Stimulated activated CD8-positive, alpha-beta memory T cell treated with anti-CD3 and anti-CD28 coated beads, Interleukin-12 subunit alpha, Interleukin-12 subunit beta, amount 100 ng/mL, for 24 hours (primary cell): ENCODE data around the gene TMPRSS13.
"Not testable (repeated sequence)": the region's sequence is repeated elsewhere in the genome, so short reads cannot be mapped to it uniquely, and the experiment has no call there.

Experiments used
- DNase-seq: peaks from one replicate; pipeline ENCODE4 v3.0.0-alpha.2; 2020; ENCODE audit errors: extremely low read depth

Gene TMPRSS13

DNA sequence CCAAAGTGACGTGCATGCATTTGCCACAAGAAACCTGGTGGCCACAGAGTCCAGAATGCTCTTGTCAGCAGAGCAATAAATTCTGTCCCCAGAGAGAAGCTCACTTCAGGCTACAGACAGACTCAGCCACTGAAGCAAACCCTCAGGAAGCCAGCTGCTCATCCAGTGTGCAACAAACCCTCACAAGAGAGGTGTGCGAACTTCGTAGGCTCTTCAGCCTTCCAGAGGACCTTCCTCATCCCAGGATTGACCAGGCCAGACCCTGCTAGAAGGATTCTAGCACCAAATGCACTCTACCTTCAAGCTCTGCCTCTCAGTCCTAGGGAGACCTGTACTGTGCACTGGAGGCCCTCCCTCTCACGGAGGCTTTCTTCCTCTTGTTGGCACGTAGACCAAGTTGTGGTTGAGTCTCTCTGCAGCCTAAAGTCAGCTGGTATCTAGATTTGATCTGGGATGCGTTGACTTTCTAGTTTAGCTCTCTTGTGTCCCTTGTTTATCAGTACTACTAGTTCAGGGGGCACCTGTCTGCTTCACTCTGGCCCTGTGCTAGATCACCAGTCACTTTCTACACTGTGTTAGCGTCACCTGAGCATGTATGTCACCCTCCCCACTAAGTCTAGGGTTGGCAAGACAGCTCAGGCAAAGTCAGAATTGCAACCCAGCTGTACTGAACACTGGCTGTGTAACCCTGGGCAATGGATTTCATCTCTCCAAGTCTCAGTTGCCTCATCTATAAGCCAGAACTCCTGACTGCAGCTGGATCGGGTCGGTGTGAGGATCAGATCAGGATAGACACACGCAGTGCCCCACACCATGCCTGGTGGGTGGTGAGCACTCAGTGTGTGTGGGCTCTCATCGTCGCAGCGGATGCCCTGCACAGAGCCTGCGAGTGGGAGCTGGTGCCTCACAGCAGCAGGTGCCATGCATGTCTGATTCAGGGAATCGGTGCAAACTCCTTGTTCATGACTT lies 22.1 kb upstream of the TMPRSS13 start:
- DNase-seq, result no peak

DNA sequence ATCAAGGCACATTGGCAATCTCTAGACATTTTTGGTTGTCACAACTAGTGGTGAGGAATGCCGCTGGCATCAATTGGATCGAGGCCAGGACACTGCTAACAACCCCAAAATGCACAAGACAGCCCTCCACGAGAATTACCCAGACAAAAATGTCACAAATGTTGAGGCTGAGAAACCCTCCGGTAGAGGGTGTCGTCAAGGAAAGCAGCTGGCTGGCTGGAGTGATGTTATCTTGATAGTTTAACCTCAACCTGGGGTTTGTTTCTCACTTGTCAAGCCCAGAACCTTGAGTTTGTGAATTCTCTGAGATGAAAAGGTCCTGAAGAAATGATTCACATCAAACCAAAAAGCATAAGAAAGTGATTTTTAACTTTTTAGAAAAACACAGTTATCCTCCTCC lies 21.1 kb upstream of the TMPRSS13 start:
- DNase-seq, result no peak

DNA sequence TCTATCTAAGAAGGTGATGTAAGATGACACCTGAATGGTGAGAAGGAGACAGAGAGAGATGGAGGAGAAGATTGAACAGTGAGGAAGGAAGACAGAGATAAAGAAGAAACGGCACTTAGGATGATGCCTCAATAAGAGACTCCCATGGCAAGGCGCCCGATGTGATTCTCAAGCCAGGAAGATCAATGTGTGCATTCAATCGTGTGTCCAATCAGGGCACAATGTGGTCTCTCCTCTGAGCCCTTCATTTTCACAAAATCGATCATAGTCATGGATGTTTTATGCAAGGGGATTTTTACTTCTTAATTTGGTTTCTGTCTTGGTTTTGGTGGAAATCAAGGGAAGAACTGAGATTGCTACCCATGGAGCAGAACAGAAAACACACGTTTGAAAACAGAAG lies 19.9 kb upstream of the TMPRSS13 start:
- DNase-seq, result no peak

DNA sequence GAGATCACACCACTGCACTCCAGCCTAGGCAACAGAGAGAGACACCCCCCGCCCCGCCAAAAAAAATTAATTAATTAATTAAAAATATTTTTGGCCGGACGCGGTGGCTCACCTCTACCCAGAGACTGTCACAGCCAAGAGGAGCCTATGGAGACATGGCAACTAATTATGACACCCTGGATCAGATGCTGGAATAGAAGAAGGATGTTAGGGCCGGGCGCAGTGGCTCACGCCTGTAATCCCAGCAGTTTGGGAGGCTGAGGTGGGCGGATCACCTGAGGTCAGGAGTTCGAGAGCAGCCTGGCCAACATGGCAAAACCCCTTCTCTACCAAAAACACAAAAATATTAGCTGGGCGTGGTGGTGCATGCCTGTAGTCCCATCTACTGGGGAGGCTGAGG lies 19.3 kb upstream of the TMPRSS13 start:
- not testable (repeated sequence) for DNase-seq

DNA sequence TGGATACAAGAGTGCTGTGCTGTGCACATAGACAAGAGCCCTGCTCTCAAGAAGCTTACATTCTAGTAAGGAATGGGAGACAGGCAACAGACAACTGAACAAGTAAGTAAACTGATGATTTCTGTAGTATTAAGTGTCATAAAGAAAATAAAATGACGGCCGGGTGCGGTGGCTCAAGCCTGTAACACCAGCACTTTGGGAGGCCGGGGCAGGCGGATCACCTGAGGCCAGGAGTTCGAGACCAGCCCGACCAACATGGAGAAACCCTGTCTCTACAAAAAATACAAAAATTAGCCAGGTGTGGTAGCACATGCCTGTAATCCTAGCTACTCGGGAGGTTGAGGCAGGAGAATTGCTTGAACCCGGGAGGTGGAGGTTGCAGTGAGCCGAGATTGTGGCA lies 18.5 kb upstream of the TMPRSS13 start:
- DNase-seq, result not testable (repeated sequence)

DNA sequence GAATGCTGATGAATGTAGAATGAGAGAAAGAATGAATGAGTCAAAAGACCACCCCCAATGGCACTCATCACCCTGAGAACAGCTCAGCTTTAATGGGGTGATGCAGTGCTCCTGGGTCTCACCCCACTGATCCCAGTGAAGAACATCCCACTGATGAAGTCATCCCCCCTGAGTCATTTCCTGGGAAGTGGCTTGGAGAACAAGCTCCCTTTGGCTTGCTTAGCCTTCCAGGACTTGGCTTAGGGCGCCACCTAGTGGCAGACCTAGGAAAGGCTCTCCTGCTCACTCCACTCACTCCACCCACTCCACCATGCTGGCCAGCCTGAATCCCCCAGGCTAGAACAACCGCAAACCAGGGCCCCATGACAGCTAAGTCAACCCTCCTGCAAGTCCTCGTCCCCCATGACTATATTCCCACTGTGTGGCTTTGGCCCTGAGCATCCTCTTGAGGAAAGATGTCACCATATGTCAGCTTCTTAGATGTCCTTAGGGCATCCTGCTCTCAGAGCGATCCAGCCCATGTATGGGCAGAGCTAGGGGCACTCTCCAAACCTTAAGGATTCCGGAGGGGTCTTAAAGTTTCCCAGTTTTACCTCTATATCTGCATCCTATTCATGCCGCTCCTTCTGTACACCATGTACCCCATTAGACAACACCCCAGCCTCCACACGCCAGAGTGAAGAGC lies 17.8 kb upstream of the TMPRSS13 start:
- DNase-seq, result no peak

DNA sequence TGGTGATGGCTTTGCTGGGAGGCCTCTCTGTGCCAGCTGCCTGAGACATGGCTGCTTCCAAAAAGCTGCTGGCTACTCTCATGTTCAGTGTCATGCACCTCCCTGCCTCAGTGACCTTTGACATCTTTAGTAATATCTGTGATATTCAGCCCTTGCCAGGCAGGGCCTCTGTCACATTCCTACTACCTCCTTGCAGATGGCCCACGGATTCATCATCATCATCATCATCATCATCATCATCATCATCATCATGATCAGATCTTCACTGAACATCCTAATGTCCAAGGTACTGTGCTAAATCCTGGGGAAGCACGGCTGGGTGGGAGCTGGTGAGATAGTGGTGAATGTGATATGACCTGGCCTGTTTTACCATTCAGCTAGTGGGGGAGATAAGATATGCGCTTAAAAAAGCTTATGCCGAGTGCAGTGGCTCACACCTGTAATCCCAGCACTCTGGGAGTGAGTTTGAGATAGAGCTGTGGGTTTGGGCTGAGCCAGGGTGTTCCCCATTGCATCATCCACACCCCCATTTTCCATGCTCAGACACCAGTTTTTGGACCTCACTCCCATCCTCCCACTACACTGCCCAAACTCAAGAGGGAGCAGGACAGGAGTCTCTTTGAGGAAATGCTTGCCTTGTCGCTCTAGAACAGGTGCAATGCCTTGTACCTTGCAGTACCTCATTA lies 17.1 kb upstream of the TMPRSS13 start:
- DNase-seq, result no peak

DNA sequence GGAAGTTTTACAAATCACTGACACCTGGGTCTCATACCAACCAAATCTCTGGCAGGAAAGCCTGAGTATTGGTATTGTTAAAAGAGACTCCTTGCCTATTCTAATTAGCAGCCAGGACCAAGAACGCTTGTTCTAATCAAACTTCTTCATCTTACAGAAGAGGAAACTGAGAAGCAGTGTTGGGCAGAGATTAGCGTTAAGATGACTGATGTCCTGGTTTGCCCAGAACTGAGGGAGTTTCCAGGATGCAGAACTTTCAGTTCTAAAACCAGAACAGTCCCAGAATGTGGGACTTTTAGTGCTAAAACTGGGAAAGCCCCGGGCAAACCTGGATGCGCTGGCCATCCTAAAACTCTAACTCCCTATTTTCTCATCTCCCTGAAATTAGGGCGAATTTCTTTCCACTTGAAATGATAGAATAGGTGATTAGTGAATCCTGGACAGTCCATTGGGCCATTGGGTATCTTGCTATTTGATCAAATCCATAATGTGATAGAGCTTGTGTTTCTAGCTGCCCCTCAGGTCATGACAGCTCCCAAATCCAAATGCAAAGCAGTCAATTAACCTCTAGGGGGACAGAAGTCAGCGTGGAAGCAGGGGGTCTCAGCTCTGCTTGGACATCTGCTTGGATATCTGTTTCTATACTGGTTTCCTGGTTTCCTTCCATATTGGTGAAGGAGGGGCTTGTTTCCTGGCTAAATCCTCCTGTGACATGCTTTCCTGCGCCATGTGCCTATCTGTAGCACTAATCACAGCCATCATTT lies 16.0 kb upstream of the TMPRSS13 start:
- no peak for DNase-seq

DNA sequence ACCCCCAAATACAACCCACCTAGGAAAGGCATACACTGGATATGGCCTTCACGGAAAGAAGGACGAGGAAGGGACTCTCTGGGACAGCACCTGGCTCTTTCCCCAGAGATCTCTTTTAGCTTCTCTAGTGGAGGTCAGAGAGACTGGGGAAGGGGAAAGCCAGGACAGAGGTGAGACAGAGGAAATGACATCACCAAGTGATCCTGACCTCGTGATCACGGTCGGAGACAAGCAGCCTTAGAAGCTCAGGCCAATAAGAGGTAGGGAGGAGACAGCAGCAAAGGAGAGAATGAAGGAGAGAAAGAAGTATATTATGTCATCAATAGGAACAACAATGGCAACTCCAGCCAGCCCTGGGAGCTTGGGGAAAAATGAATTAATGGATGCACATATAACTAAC lies 15.4 kb upstream of the TMPRSS13 start:
- DNase-seq, result no peak

DNA sequence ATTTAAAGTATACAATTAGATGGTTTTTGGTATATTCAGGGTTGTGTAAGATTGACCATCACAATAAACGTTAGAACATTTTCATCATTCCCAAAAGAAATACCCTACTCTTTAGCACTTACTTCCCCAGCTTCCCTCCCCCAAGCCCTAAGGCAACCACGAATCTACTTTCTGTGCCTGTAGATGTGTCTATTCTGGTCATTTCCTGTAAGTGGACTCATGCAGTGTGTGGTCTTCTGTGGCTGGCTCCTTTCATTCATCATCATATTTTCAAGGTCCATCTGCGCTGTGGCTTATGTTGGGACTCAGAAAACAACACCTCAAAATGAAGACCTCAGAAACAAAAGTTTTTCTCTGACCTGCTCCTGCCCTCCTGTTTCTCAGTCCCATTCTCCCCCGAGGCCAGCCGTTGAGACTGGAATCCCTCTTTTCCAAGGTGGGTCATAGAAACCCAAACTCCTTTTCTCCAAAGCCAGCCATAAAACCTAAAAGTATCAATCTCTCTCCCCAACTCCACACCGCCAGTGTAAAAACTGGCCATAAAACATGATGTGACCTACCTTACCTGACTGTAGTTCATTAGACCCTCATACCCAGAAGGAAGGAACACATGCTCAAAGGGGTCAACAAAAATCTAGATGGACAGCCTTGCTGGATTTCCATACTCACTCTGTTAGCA lies 12.9 kb upstream of the TMPRSS13 start:
- no peak for DNase-seq

DNA sequence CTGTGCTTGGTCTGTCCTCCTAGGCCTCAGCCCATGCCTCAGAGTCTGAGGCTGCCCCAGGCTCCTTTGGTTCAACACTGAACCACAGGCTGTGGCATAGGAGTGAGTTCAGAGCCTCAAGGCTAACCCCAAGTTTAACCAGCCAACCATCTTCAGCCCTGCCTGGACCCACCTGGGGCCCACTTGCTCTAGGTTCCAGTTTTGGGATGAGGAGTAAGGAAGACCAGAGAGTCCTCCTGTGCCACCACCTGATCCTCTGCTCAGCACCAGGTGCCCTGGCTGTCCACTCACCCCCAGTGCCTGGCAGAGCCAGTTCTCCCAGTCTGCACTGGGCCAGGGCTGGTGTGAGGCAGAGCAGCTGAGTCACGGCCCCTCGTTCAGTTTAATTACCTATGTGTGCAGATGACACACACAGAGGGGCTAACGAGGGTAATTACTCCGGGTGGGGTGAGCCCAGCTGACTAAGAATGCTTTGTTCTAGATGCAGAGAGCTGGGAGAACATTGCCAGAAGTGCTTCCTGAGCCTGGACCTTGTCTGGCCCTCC lies 12.0 kb upstream of the TMPRSS13 start:
- DNase-seq, result no peak

DNA sequence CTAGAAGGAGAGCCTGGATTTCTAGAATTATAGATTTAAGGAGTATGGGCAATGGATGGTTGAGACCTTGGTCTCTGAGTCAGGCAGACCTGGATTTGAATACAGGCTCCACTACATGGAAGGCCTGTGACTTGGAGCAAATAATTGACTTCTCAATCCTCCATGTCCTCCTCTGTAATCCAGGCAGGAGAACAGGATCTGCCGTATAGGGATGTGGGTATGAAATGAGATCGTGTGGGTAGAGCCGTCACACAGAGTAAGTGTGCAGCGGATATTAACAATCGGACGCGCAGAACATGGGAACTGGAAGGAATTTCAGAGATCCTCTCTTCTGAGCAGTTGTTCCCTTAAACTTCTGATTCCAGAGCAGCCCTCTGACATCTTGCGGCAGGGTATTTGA lies 11.5 kb upstream of the TMPRSS13 start:
- no peak for DNase-seq

DNA sequence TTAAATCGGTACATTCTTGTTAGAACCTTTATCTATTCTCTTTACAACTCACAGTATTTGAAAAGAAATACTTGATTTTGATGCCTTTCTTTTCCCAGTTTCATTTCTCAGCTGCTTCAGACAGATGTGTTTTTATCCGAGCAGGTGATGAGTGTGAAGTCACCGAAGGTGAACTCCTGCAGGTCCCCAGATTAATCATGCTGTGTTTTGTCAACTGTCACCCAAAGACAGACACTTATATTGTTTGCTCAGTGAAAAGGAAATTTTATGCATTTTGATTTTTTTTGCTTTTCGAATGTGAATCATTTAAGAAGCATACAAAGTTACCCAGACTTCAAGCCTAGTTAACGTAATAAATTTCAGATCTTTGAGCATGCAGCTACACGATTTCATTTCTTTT lies 7.8 kb upstream of the TMPRSS13 start:
- no peak for DNase-seq

DNA sequence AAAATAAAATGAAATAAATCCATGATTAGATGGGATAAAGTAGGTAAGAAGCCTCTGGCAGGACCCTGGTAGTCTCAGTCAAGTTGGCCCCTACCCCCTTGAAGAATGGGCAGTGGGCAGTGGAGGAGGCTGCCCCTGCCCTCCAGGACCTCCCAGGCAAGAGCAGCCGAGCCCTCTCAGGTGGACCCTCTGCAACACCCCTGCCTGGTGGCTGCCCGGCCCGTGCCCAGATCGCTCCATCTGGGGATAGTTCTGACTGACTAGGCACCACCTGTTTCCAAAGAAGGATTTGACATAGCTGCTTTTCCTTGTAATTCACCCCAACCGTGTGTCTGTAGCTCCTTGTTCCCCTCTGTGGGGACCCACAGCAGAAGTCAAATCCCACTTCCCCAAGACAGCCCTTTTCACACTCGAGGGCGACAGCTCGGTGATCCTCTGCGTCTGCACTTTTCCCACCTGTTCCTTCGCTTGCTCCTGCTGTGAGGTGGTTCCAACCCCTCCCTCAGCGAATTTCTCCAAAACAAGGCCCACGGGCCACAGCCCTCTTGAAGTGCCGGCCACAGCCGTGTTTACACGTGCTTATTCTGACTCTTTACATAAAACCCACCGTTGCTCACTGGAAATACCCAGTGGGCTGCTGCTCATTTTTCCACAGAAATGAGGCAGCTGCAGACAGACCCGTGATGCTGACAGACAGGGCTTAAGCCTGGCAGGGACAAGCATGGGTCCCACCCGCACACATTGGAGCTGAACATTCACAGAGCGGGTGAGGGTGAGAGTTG lies 5.5 kb upstream of the TMPRSS13 start:
- no peak for DNase-seq

DNA sequence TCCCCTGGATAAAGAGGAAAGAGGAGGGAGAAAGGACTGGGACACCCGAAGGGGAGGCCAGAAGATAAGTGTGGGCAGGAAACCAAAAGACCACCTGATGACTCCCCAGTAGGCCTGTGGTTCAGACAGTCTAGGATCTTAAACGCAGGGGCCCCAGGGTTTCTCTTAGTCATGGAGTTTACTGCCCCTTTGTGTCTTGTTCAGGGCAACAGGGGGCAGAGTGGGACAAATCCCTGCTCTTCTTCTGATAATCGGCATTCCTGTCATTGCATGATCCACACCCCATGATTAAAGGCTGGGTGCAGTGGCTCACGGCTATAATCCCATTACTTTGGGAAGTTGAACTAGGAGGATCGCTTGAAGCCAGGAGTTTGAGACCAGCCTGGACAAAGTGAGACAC lies 4.7 kb upstream of the TMPRSS13 start:
- DNase-seq, result no peak

DNA sequence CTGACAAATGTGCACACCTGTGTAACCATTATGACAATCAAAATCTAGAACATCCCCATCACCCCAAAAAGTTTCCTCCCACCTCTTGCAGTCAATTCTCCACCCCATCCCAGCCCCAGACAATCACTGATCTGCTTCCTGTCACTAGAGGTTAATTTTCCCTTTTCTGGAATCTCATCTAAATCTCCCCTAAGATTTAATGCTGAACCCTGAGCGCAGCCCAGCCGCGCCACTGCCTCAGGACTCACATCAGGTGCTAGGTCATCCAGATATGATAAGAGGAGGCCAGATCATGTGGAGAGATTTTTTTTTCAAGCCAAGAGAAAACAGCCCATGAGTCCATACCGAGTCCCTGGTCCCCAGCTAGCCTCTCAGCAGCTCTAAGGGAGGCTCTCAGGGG lies 4.3 kb upstream of the TMPRSS13 start:
- no peak for DNase-seq

DNA sequence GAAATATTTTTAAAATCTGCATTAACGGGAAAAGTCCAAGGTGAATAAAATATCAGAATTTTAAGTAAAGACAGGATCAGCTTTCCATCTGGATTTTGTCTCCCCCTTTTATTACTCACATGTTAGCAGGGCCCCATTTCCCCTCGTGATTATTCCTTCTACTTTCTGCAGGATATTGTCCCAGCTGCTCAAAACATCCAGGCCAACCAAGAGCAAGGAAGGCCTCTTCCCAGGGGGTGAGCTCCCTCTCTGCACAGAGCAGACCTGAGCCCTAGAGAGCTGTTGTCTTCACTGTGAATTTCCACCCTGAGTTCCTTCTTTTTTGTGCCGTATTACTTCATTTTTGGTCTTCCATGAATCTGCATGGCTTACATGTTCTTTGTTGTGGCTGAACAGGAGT lies 3.7 kb upstream of the TMPRSS13 start:
- DNase-seq, result no peak

DNA sequence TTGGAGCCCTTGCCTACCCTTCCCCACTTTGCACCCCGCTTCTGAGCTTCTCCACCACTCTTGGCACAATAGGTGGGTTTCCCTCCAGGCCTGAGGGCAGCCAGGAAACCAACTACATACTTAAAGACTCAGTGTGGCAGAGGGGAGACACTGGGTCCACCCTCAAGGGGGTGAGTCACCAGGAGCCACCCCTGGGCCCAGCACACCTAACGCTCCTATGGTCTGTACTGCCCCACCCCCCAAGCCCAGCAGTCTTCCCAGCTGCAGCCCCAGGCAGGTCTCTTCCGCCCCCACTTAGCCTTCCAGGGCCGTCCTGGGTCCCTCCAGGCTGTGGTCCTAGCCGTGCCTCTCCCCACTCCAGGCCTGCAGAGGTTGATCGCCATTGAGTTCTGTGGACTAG lies 3.2 kb upstream of the TMPRSS13 start:
- DNase-seq, result no peak

DNA sequence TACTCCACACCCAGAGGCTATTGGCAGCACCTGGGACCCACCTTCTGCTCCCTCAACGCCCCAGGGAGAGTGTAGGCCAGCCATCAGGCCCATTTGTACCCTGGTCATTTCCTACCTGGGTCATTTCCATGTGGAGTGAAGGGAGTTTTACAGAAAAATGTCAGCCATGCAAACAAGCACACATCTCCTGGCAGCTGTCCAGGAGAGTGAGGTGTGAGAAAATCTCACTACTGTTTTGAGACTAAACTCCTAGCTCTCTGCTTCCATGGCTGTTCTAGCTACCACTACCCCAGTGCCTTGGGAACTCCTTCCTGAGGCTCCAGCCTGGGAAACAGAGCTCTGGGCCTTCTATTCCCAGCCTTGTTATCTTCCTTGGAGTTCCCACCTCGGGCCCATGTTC lies 2.8 kb upstream of the TMPRSS13 start:
- DNase-seq, result no peak

DNA sequence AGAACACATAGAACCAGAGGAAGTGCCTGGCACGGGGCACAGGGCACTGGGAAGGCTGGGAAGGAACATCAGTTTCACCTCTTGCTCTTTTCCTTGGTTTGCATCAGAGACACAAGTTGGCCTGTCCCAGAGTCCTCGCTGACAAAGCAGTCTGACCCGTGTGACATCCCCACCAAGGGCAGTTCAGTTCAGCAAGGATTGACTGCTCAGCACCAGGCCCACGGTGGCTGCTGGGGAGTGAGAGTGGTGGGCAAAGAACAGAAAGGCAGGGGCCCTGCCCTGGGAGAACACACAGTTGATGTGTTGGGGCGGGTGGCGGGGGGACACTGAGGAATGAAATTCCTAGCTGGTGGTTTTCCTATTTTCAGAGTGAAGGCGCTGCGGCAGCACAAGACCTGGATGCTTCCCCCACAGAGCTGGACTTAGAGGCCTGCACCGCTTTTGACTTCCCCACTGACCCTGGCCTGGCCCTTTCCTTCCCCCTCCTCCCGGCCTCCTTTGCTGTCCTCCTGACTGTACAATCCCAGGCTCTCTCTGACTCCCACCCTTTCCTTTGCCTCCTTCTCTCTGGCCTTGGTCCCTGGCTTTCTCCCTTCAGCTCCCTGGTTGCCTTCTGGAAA lies 2.2 kb upstream of the TMPRSS13 start:
- DNase-seq, result no peak
